Muscle layer of colon (tissue), 2 donors: ENCODE measurements around the gene KIF18A.

ENCODE experiments used
- H3K27ac ChIP-seq: one replicate; pipeline ENCODE4 v1.7.0; 2013; ENCODE audit warnings: low read depth, mild to moderate bottlenecking, low read length, moderate library complexity
- H3K27me3 ChIP-seq, 2 donors: one replicate each; pipeline ENCODE4 v1.7.0; 2013; ENCODE audit warnings: low read length in 2 of 2, mild to moderate bottlenecking in 2 of 2; ENCODE audit not compliant: insufficient read depth in 2 of 2, control insufficient read depth in 1 of 2
- H3K36me3 ChIP-seq: one replicate; pipeline ENCODE4 v1.7.0; 2013; ENCODE audit warnings: mild to moderate bottlenecking, low read length; ENCODE audit not compliant: insufficient read depth
- H3K4me1 ChIP-seq: one replicate; pipeline ENCODE4 v1.7.0; 2013; ENCODE audit warnings: mild to moderate bottlenecking, low read length; ENCODE audit not compliant: insufficient read depth
- H3K4me3 ChIP-seq, 2 donors: one replicate each; pipeline ENCODE4 v1.7.0; 2013; ENCODE audit warnings: low read length in 2 of 2, low read depth in 1 of 2, mild to moderate bottlenecking in 1 of 2, moderate library complexity in 1 of 2
- H3K9ac ChIP-seq: one replicate; pipeline ENCODE4 v1.7.0; 2013; ENCODE audit warnings: low read length
- H3K9me3 ChIP-seq: one replicate; pipeline ENCODE4 v1.7.0; 2013; ENCODE audit warnings: mild to moderate bottlenecking, low read length
- donor health status: abdominal sarcoma.
- donor health status: Adenocarcinoma of cecum.

Gene KIF18A

DNA sequence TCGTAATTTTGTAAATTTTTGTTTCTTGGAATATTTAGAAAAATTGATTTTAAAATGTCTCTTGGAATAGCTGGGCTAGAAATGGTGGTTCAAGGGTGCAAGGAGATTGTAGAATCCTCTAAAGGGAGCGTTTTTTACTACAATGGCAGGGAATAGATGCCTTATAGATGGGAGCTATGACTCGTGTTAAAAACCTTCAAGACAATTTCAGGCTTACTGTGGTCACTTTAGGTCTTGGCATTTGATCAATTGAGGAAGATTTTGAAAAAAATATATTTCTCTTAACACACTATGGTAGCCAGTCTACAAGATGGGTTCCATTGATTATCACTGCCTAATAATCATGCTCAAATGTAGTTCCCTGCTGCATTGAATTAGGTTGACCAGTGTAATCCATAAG is 25.2 kb upstream of the KIF18A start:
- H3K4me3 ChIP-seq, result no peak overlapping the region

DNA sequence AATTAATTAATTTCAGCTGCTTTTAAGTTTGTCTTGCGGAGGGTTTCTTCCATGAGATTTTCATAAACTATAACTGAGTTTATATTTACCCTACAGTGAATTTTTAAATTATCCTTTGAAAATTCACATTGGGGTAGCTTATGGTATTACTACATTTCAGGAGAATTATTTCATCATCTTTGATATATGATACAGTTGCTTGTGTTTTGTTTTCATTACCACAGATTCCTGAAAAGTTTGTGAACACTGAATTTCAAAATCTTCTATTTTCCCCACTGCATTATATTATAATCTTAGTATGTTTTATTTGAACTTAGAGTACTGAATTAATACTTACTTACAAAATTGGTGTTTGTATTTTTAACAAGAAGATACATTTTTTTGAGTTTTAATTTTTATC is 24.6 kb upstream of the KIF18A start:
- Histone ChIP-seq H3K9me3 (no peaks in the 10 kb centered on the region), H3K27ac (no peak overlapping the region), H3K27me3 (no peaks in the 10 kb centered on the region), H3K36me3 (no peaks in the 10 kb centered on the region), H3K9ac (no peak overlapping the region), H3K4me3 (no peak overlapping the region), H3K4me1 (no peaks in the 10 kb centered on the region)

More for the DNA sequence above, 25.2 kb upstream of the KIF18A start:
- no peaks in the 10 kb centered on the region for H3K9me3 ChIP-seq
- H3K4me1 ChIP-seq, result no peaks in the 10 kb centered on the region
- H3K36me3 ChIP-seq, result no peaks in the 10 kb centered on the region
- H3K27me3 ChIP-seq, result no peaks in the 10 kb centered on the region
- H3K9ac ChIP-seq, result no peak overlapping the region
- no peak overlapping the region for H3K27ac ChIP-seq

DNA sequence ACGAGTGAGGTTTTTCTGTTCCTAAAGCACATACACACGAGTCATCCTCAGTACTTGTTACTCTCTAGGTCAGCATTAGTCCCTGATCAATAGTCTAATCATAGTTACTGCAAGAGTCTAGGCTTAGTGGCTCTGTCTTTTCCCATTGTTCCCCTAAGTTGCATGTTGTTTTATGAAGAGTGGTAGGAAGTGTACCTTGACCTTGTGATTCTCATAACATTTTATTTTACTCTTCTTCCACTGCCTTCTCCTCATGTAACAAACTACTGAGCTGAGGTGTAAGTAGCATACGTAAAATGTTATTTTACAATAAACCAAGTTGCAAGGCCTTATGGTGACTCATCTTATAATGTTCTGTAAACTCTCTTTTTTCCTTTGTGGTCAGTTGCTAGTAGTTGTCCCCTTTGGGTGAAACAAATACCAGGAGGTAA is 15.2 kb upstream of the KIF18A start:
- Histone ChIP-seq H3K36me3 (no peaks in the 10 kb centered on the region), H3K9me3 (no peaks in the 10 kb centered on the region), H3K27ac (no peak overlapping the region), H3K9ac (no peak overlapping the region), H3K4me1 (no peaks in the 10 kb centered on the region), H3K27me3 (no peaks in the 10 kb centered on the region), H3K4me3 (no peak overlapping the region)

DNA sequence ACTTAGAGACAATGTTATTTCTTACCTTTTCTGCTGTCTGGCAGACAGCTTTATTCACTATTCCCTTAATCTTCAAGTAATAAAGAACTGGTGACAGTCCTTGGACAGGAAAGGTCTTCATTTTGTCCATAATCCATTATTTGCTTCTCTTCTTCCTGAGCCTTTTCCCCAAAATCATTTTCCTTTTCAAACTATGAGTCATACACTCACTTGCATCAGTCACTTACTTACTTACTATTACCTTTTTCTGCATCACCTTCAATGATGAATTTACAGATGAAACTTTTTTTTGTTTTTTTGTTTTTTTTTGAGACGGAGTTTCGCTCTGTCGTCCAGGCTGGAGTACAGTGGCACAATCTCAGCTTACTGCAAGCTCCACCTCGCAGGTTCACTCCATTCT is 9.8 kb upstream of the KIF18A start:
- H3K9me3 ChIP-seq, result no peaks in the 10 kb centered on the region
- H3K27ac ChIP-seq, result no peak overlapping the region
- no peak overlapping the region for H3K4me3 ChIP-seq
- H3K36me3 ChIP-seq, result no peaks in the 10 kb centered on the region
- no peaks in the 10 kb centered on the region for H3K27me3 ChIP-seq
- H3K9ac ChIP-seq, result no peak overlapping the region
- H3K4me1 ChIP-seq, result no peaks in the 10 kb centered on the region

DNA sequence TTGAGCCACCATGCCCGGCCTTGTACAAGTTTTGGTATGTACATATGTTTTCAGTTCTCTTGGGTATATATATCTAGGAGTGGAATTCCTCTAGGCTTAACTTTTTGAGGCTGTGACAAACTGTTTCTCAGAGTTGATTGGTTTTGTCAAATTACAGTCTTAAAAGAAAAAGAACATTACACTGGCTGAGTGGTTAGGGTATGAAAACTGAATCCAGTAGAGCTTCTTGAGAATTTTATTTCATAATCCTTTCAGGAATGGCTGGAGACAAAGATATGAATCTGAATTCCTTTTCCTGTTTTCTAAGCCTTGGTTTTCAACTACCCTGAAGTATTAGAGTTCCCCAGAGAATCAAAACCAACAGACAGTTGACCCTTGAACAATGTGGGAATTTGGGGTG is 6.8 kb upstream of the KIF18A start:
- H3K27me3 ChIP-seq, result no peaks in the 10 kb centered on the region
- no peaks in the 10 kb centered on the region for H3K9me3 ChIP-seq
- H3K4me3 ChIP-seq, result no peak overlapping the region
- no peaks in the 10 kb centered on the region for H3K36me3 ChIP-seq
- peaks cover 17% of the 10 kb centered on the region for H3K4me1 ChIP-seq
- no peak overlapping the region for H3K9ac ChIP-seq
- H3K27ac ChIP-seq, result no peak overlapping the region

DNA sequence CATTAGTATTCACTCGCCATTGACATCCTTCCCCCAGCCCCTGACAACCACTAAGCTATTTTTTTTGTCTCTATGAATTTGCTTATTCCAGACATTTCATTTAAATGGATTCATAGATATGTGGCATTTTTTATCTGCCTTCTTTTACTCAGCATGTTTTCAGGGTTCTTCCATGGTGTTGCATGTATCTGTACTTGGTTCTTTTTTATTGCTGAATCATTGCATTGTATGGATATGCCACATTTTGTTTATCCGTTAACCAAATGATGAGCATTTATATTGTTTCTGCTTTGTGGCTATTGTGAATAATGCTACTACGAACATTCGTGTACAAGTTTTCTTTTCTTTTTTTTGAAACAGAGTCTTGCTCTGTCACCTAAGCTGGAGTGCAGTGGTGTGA is 6.2 kb upstream of the KIF18A start:
- no peak overlapping the region for H3K27ac ChIP-seq
- no peaks in the 10 kb centered on the region for H3K36me3 ChIP-seq
- no peak overlapping the region for H3K9ac ChIP-seq
- no peak overlapping the region for H3K4me3 ChIP-seq
- no peaks in the 10 kb centered on the region for H3K9me3 ChIP-seq
- H3K27me3 ChIP-seq, result no peaks in the 10 kb centered on the region
- peaks cover 23% of the 10 kb centered on the region for H3K4me1 ChIP-seq

DNA sequence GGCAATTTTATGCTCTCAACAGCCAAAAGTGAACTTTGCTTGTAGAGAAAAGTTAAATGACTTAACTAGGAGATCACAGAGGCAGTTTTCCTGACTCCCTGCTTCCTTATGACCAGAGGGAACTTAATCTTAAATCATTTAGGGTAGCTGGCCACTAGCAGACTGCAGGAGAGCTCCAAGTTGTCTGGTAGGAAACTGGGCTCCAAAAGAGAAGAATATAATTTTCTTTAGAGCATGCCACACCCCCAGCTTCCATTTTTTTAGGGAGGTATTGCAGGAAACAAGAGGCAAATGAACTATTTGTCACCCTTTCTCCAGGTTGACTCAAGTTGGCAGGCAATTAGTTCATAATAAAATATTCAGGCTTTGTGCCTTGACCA is 2.9 kb upstream of the KIF18A start:
- peak overlapping the region; percentile 82 for H3K9ac ChIP-seq
- H3K27me3 ChIP-seq, result no peaks in the 10 kb centered on the region
- H3K27ac ChIP-seq, result no peak overlapping the region

DNA sequence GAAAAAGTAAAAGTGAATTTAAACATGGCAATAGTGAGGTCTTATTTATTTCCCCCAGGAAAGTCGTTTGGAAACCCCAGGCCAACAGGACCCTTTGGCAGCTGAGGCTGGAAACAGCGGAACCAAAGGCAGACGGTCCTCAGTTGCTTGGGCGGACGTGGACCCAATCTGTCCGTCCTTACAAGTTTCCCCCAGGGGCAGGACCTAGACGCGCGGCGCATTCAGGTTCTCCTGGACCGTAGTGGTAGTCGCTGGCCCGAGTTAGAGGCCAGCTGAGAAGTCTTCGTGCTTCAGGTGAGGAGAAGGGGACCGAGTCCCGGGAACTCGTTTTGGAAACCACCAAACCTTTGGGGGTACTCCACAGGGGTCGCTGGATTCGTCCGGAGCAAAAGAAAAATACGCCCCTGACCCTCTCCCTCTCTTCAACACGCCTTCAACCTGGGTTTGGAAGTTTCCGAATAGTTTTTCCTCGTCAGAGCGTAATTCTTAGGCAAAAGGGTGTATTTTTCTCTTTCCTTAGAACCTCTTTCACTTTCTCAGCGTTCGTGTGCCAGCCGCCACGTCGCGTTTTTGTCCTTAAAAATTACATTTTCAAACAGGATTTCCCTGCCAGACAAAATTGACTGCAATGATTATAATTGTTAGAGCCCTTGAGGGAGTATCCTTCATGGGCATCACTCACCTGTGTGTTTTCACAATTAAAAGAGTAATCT is 2.3 kb upstream of the KIF18A start:
- H3K27ac ChIP-seq, result peak overlapping the region; percentile 47
- peak overlapping the region; percentile 82 for H3K9ac ChIP-seq
- no peaks in the 10 kb centered on the region for H3K9me3 ChIP-seq
- no peaks in the 10 kb centered on the region for H3K36me3 ChIP-seq
- no peaks in the 10 kb centered on the region for H3K27me3 ChIP-seq
- H3K4me3 ChIP-seq, result peak overlapping the region; percentile 82 to 86
- H3K4me1 ChIP-seq, result peaks cover 36% of the 10 kb centered on the region

More for the DNA sequence above, 2.9 kb upstream of the KIF18A start:
- Histone ChIP-seq H3K4me3 (peak overlapping the region; percentile 82 to 86), H3K4me1 (peaks cover 36% of the 10 kb centered on the region), H3K36me3 (no peaks in the 10 kb centered on the region), H3K9me3 (no peaks in the 10 kb centered on the region)

DNA sequence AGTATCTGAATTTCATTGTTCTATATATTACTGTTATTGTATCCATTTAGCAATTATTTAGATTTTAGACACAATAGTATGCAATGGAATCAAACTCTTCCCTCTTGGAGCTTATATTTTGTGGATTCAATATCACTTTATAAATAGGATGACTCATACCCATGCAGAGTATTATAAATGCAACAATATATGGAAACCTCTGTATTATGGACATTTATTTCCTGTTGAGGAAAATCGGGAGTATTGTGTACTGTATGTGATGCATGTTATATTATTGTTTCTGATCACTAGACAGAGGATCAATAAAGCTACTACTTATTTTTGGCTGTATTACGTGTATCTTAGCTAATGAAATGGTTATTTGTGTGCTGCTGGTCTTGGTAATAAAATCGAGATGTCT is 1.0 kb upstream of the KIF18A start:
- no peaks in the 10 kb centered on the region for H3K9me3 ChIP-seq
- H3K9ac ChIP-seq, result no peak overlapping the region
- peak overlapping the region; percentile 43 to 96 for H3K4me3 ChIP-seq
- H3K4me1 ChIP-seq, result peaks cover 36% of the 10 kb centered on the region
- no peaks in the 10 kb centered on the region for H3K36me3 ChIP-seq
- H3K27me3 ChIP-seq, result no peaks in the 10 kb centered on the region
- no peak overlapping the region for H3K27ac ChIP-seq

DNA sequence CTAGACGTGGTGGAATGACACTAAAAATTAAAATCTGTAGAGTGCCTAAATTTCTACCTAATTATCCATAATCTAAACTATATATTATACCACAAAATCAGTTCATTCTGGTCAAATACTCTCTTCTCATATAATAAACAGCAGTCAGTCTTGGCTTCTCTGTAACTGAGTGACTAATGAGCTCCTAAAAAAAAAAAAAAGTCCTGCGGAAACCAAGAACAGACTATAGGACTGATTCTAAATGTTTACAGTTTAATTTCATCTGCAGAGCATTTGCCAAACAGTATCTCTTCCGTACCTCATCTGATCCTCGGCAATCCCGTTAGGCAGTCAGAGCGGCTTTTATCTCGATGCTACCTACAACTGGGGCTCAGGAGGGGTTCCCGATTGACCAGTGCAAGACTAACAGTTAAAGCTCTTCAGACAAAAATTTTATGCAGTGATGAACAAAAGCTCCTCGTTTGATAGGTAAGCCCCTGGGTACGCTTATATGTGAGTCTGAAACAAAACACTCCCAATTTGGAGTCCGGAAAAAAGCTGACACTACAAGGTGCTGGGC is 686 bp downstream of the KIF18A start:
- Histone ChIP-seq H3K27me3 (no peaks in the 10 kb centered on the region), H3K4me1 (peaks cover 36% of the 10 kb centered on the region), H3K36me3 (no peaks in the 10 kb centered on the region), H3K27ac (no peak overlapping the region), H3K9ac (peak overlapping the region; percentile 57), H3K9me3 (no peaks in the 10 kb centered on the region), H3K4me3 (peak overlapping the region; percentile 59 to 96)

DNA sequence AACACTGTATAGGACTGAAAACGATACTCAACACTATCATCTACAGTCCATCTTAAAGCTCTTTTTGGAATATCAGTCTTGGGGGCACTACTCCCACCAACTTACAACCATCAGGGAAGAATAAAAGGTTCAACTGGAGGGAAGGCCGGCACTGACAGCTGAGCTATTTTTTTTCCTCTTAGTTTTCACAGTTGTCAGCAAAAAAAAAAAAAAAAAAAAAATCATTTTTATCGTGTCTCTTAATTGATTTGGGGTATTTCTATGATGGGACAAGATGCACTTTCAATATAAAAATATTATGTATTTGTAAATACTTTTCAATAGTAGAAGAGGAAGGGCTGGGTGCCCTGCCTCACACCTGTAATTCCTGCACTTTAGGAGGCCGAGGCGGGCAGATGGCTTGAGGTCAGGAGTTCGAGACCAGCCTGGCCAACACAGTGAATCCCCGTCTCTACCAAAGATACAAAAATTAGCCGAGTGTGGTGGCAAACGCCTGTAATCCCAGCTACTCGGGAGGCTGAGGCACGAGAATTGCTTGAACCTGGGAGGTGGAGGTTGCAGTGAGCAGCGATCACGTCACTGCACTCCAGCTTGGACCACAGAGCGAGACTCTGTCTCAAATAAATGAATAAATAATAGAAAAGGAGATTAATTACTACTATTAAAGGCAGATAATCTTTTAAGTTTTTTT is 1.5 kb downstream of the KIF18A start:
- H3K27me3 ChIP-seq, result no peaks in the 10 kb centered on the region
- H3K27ac ChIP-seq, result no peak overlapping the region
- H3K4me1 ChIP-seq, result peaks cover 31% of the 10 kb centered on the region
- H3K9me3 ChIP-seq, result no peaks in the 10 kb centered on the region
- no peaks in the 10 kb centered on the region for H3K36me3 ChIP-seq
- no peak overlapping the region for H3K4me3 ChIP-seq
- H3K9ac ChIP-seq, result no peak overlapping the region
